Muscle layer of colon (tissue), 2 donors: ENCODE data around the gene SPEM2.

Experiments
- H3K27ac ChIP-seq: one replicate; pipeline ENCODE4 v1.7.0; 2013; ENCODE audit warnings: low read depth, mild to moderate bottlenecking, low read length, moderate library complexity
- H3K27me3 ChIP-seq, 2 donors: one replicate each; pipeline ENCODE4 v1.7.0; 2013; ENCODE audit warnings: low read length in 2 of 2, mild to moderate bottlenecking in 2 of 2; ENCODE audit not compliant: insufficient read depth in 2 of 2, control insufficient read depth in 1 of 2
- H3K36me3 ChIP-seq: one replicate; pipeline ENCODE4 v1.7.0; 2013; ENCODE audit warnings: mild to moderate bottlenecking, low read length; ENCODE audit not compliant: insufficient read depth
- H3K4me1 ChIP-seq: one replicate; pipeline ENCODE4 v1.7.0; 2013; ENCODE audit warnings: mild to moderate bottlenecking, low read length; ENCODE audit not compliant: insufficient read depth
- H3K4me3 ChIP-seq, 2 donors: one replicate each; pipeline ENCODE4 v1.7.0; 2013; ENCODE audit warnings: low read length in 2 of 2, low read depth in 1 of 2, mild to moderate bottlenecking in 1 of 2, moderate library complexity in 1 of 2
- H3K9ac ChIP-seq: one replicate; pipeline ENCODE4 v1.7.0; 2013; ENCODE audit warnings: low read length
- H3K9me3 ChIP-seq: one replicate; pipeline ENCODE4 v1.7.0; 2013; ENCODE audit warnings: mild to moderate bottlenecking, low read length
- donor health status: abdominal sarcoma.
- donor health status: Adenocarcinoma of cecum.

SPEM2 gene

GRCh38 chr17:7425316-7425715 lies at the start of gene SPEM2:
TSS of gene SPEM2 (plus strand) at chr17:7425616. CDS start at chr17:7425689, 73 bp downstream.
- no peaks in the 10 kb centered on the region for H3K4me1 ChIP-seq
- no peaks in the 10 kb centered on the region for H3K9me3 ChIP-seq
- no peak within 1 kb of the TSS for H3K27ac ChIP-seq
- H3K9ac ChIP-seq: no peak within 1 kb of the TSS
- no peaks in the 10 kb centered on the region for H3K27me3 ChIP-seq
- no peak within 1 kb of the TSS for H3K4me3 ChIP-seq
- H3K36me3 ChIP-seq: no peaks in the 10 kb centered on the region

- no peak overlapping the region for H3K9ac ChIP-seq
- H3K4me1 ChIP-seq: peaks cover 21% of the 10 kb centered on the region
- H3K27me3 ChIP-seq: no peaks in the 10 kb centered on the region
- no peaks in the 10 kb centered on the region for H3K36me3 ChIP-seq
- no peak overlapping the region for H3K27ac ChIP-seq
- no peaks in the 10 kb centered on the region for H3K9me3 ChIP-seq
- H3K4me3 ChIP-seq: no peak overlapping the region
Measured at GRCh38 chr17:7379134-7379533, 46.3 kb upstream of the SPEM2 start.

- peak overlapping the region; percentile 37 for H3K27ac ChIP-seq
Measured at GRCh38 chr17:7380321-7380720, 45.1 kb upstream of the SPEM2 start.

GRCh38 chr17:7380855-7381683 lies 44.3 kb upstream of the SPEM2 start, which contains the start of gene TNK1:
TSS of gene TNK1 (plus strand) at chr17:7381089. CDS start at chr17:7382927, 1,838 bp downstream.
- Histone ChIP-seq H3K4me3 (peak within 1 kb of the TSS; percentile 57 to 69), H3K9me3 (no peaks in the 10 kb centered on the region), H3K4me1 (peaks cover 21% of the 10 kb centered on the region), H3K36me3 (no peaks in the 10 kb centered on the region), H3K27ac (peak within 1 kb of the TSS; percentile 37), H3K9ac (no peak within 1 kb of the TSS), H3K27me3 (no peaks in the 10 kb centered on the region)

More at GRCh38 chr17:7380321-7380720, 45.1 kb upstream of the SPEM2 start:
- Histone ChIP-seq H3K36me3 (no peaks in the 10 kb centered on the region), H3K9ac (no peak overlapping the region), H3K4me1 (peaks cover 21% of the 10 kb centered on the region), H3K9me3 (no peaks in the 10 kb centered on the region), H3K27me3 (no peaks in the 10 kb centered on the region), H3K4me3 (peak overlapping the region; percentile 57 to 69)

- no peak overlapping the region for H3K27ac ChIP-seq
- no peak overlapping the region for H3K4me3 ChIP-seq
- no peaks in the 10 kb centered on the region for H3K9me3 ChIP-seq
- H3K36me3 ChIP-seq: no peaks in the 10 kb centered on the region
- H3K4me1 ChIP-seq: peaks cover 21% of the 10 kb centered on the region
- no peaks in the 10 kb centered on the region for H3K27me3 ChIP-seq
- no peak overlapping the region for H3K9ac ChIP-seq
Measured at GRCh38 chr17:7382901-7383300, 42.5 kb upstream of the SPEM2 start.

GRCh38 chr17:7383371-7383741 lies 42.1 kb upstream of the SPEM2 start:
- H3K9ac ChIP-seq: no peak overlapping the region
- H3K4me3 ChIP-seq: peak overlapping the region; percentile 48 to 56
- H3K27ac ChIP-seq: no peak overlapping the region
- peaks cover 21% of the 10 kb centered on the region for H3K4me1 ChIP-seq
- no peaks in the 10 kb centered on the region for H3K36me3 ChIP-seq
- H3K9me3 ChIP-seq: no peaks in the 10 kb centered on the region
- no peaks in the 10 kb centered on the region for H3K27me3 ChIP-seq

GRCh38 chr17:7383742-7384488 lies 41.5 kb upstream of the SPEM2 start:
- Histone ChIP-seq H3K4me3 (peak overlapping the region; percentile 48 to 56), H3K9ac (no peak overlapping the region), H3K36me3 (no peaks in the 10 kb centered on the region), H3K9me3 (no peaks in the 10 kb centered on the region), H3K27me3 (no peaks in the 10 kb centered on the region), H3K27ac (peak overlapping the region; percentile 39), H3K4me1 (peaks cover 21% of the 10 kb centered on the region)

- peaks cover 21% of the 10 kb centered on the region for H3K4me1 ChIP-seq
- H3K9ac ChIP-seq: no peak overlapping the region
- H3K27ac ChIP-seq: peak overlapping the region; percentile 39
- H3K27me3 ChIP-seq: no peaks in the 10 kb centered on the region
- H3K36me3 ChIP-seq: no peaks in the 10 kb centered on the region
- peak overlapping the region; percentile 48 to 56 for H3K4me3 ChIP-seq
- no peaks in the 10 kb centered on the region for H3K9me3 ChIP-seq
Measured at GRCh38 chr17:7384489-7385081, 40.8 kb upstream of the SPEM2 start.

GRCh38 chr17:7388856-7389255 lies 36.6 kb upstream of the SPEM2 start:
- peaks cover 6% of the 10 kb centered on the region for H3K36me3 ChIP-seq
- peaks cover 8% of the 10 kb centered on the region for H3K4me1 ChIP-seq

GRCh38 chr17:7389924-7390910 lies 35.2 kb upstream of the SPEM2 start:
- Histone ChIP-seq H3K27ac (no peak overlapping the region), H3K4me1 (peaks cover 8% of the 10 kb centered on the region), H3K4me3 (no peak overlapping the region), H3K36me3 (peaks cover 6% of the 10 kb centered on the region), H3K9me3 (no peaks in the 10 kb centered on the region), H3K9ac (no peak overlapping the region), H3K27me3 (no peaks in the 10 kb centered on the region)

More at GRCh38 chr17:7388856-7389255, 36.6 kb upstream of the SPEM2 start:
- H3K9me3 ChIP-seq: no peaks in the 10 kb centered on the region
- no peak overlapping the region for H3K9ac ChIP-seq
- no peaks in the 10 kb centered on the region for H3K27me3 ChIP-seq
- H3K4me3 ChIP-seq: no peak overlapping the region
- no peak overlapping the region for H3K27ac ChIP-seq
